Breast epithelium (tissue), 3 donors: ENCODE measurements around the gene ZSWIM7.
A peak's percentile ranks its signal among the peaks of the same experiment; 100 is the strongest.

Experiments used
- CTCF ChIP-seq, 3 donors: fragments of 450-650 bp; IDR thresholded peaks; one replicate each; pipeline ENCODE4 v1.5.1; 2016 to 2017; ENCODE audit warnings: antibody characterized with exemption in 3 of 3, mild to moderate bottlenecking in 3 of 3, moderate library complexity in 3 of 3
- POLR2AphosphoS5 ChIP-seq, 3 donors: sonication (generic); formaldehyde crosslinking; IDR thresholded peaks; one replicate each; pipeline ENCODE4 v1.6.1; 2017; ENCODE audit warnings: antibody characterized with exemption in 3 of 3

- TF ChIP-seq POLR2AphosphoS5 (IDR thresholded peaks at IDR 0.05): no peak
- TF ChIP-seq CTCF (IDR thresholded peaks at IDR 0.05): peak; percentile 35 to 65 (median 40)
Measured at GRCh38 chr17:16013943-16014407, 14.5 kb upstream of the ZSWIM7 start.
